Skeletal muscle tissue (tissue), 4 donors: Measurements from ENCODE around the gene NUDT1. TPM values are rescaled to one million over a fixed set of nuclear protein-coding genes. Genes with fewer than 3 reads are reported as not detected.

Source experiments
- H3K27ac ChIP-seq: one replicate; pipeline ENCODE4 v1.7.0; 2013; ENCODE audit warnings: mild to moderate bottlenecking, low read depth, low read length, inconsistent platforms
- H3K27me3 ChIP-seq, 3 donors: one replicate each; pipeline ENCODE4 v1.7.0; 2013; ENCODE audit warnings: low read length in 3 of 3; ENCODE audit not compliant: control insufficient read depth in 3 of 3, insufficient read depth in 3 of 3
- H3K36me3 ChIP-seq, 3 donors: one replicate each; pipeline ENCODE4 v1.7.0; 2013; ENCODE audit warnings: low read length in 3 of 3; ENCODE audit not compliant: control insufficient read depth in 3 of 3, insufficient read depth in 3 of 3
- H3K4me1 ChIP-seq, 3 donors: one replicate each; pipeline ENCODE4 v1.7.0; 2013; ENCODE audit warnings: low read length in 3 of 3, mild to moderate bottlenecking in 3 of 3; ENCODE audit not compliant: control insufficient read depth in 3 of 3, insufficient read depth in 3 of 3
- H3K4me3 ChIP-seq, 3 donors: one replicate each; pipeline ENCODE4 v1.7.0; 2013; ENCODE audit warnings: low read length in 3 of 3
- H3K9ac ChIP-seq, 3 donors: one replicate each; pipeline ENCODE4 v1.7.0; 2013; ENCODE audit warnings: low read length in 3 of 3, mild to moderate bottlenecking in 3 of 3, moderate library complexity in 2 of 3, low read depth in 1 of 3
- H3K9me3 ChIP-seq, 3 donors: one replicate each; pipeline ENCODE4 v1.7.0; 2013; ENCODE audit warnings: low read length in 3 of 3; ENCODE audit not compliant: control insufficient read depth in 3 of 3
- total RNA-seq: library from RNA; depleted of rRNA; stranded (reverse); fragments of >200 nt; gene quantifications from one replicate; pipeline ENCODE4 v1.2.3, GENCODE V29; 2014
- donor health status: Osteomylitis.

The NUDT1 gene
- total RNA-seq, 1 donor from 2014 or later = 20.9 TPM

GRCh38 chr7:2245883-2246675 is 4.1 kb downstream of the NUDT1 start:
- Histone ChIP-seq H3K4me3 (no peak overlapping the region), H3K27ac (no peak overlapping the region), H3K36me3 (no peaks in the 10 kb centered on the region), H3K4me1 (peaks cover 14 to 17% (median 16%) of the 10 kb centered on the region in 3 donors), H3K9me3 (no peaks in the 10 kb centered on the region), H3K9ac (no peak overlapping the region), H3K27me3 (no peaks in the 10 kb centered on the region)

GRCh38 chr7:2247141-2247995 is 5.3 kb downstream of the NUDT1 start:
- Histone ChIP-seq H3K27me3 (no peaks in the 10 kb centered on the region), H3K36me3 (no peaks in the 10 kb centered on the region), H3K9me3 (no peaks in the 10 kb centered on the region), H3K27ac (no peak overlapping the region), H3K4me3 (no peak overlapping the region), H3K4me1 (peaks cover 10 to 13% (median 12%) of the 10 kb centered on the region in 3 donors), H3K9ac (no peak overlapping the region)

GRCh38 chr7:2248984-2249694 is 7.1 kb downstream of the NUDT1 start:
- Histone ChIP-seq H3K27me3 (no peaks in the 10 kb centered on the region), H3K9ac (peak overlapping the region; percentile 1 to 45 (median 16)), H3K27ac (peak overlapping the region; percentile 47), H3K36me3 (peaks cover 0 to 5% (median 0%) of the 10 kb centered on the region in 3 donors), H3K9me3 (no peaks in the 10 kb centered on the region), H3K4me1 (peaks cover 4 to 7% (median 5%) of the 10 kb centered on the region in 3 donors), H3K4me3 (peak overlapping the region in 1 of 3 donors; percentile 22)

GRCh38 chr7:2249744-2250323 is 7.8 kb downstream of the NUDT1 start:
- Histone ChIP-seq H3K4me1 (peaks cover 4 to 7% (median 5%) of the 10 kb centered on the region in 3 donors), H3K36me3 (peaks cover 3 to 6% (median 5%) of the 10 kb centered on the region in 3 donors), H3K27me3 (no peaks in the 10 kb centered on the region), H3K27ac (peak overlapping the region; percentile 47), H3K9me3 (no peaks in the 10 kb centered on the region), H3K4me3 (no peak overlapping the region), H3K9ac (no peak overlapping the region)

- no peak overlapping the region for H3K4me3 ChIP-seq
- H3K9ac ChIP-seq = no peak overlapping the region
- H3K27me3 ChIP-seq = no peaks in the 10 kb centered on the region
- peaks cover 4 to 7% (median 5%) of the 10 kb centered on the region in 3 donors for H3K4me1 ChIP-seq
- H3K27ac ChIP-seq = no peak overlapping the region
- peaks cover 4 to 15% (median 8%) of the 10 kb centered on the region in 3 donors for H3K36me3 ChIP-seq
- no peaks in the 10 kb centered on the region for H3K9me3 ChIP-seq
Observed at GRCh38 chr7:2251381-2251780, 9.4 kb downstream of the NUDT1 start.

GRCh38 chr7:2251841-2252771 is 10.1 kb downstream of the NUDT1 start:
- H3K4me3 ChIP-seq = no peak overlapping the region
- H3K27ac ChIP-seq = no peak overlapping the region
- peaks cover 4 to 7% (median 5%) of the 10 kb centered on the region in 3 donors for H3K4me1 ChIP-seq
- peaks cover 8 to 18% (median 8%) of the 10 kb centered on the region in 3 donors for H3K36me3 ChIP-seq
- no peak overlapping the region for H3K9ac ChIP-seq
- H3K27me3 ChIP-seq = no peaks in the 10 kb centered on the region
- no peaks in the 10 kb centered on the region for H3K9me3 ChIP-seq

- no peak overlapping the region for H3K4me3 ChIP-seq
- no peaks in the 10 kb centered on the region for H3K9me3 ChIP-seq
- H3K9ac ChIP-seq = no peak overlapping the region
- no peak overlapping the region for H3K27ac ChIP-seq
- peaks cover 8 to 18% (median 8%) of the 10 kb centered on the region in 3 donors for H3K36me3 ChIP-seq
- peaks cover 4 to 7% (median 5%) of the 10 kb centered on the region in 3 donors for H3K4me1 ChIP-seq
- no peaks in the 10 kb centered on the region for H3K27me3 ChIP-seq
Observed at GRCh38 chr7:2253021-2253420, 11.0 kb downstream of the NUDT1 start.

- H3K4me3 ChIP-seq = no peak overlapping the region
- H3K9ac ChIP-seq = no peak overlapping the region
- peaks cover 8 to 18% (median 8%) of the 10 kb centered on the region in 3 donors for H3K36me3 ChIP-seq
- H3K27me3 ChIP-seq = no peaks in the 10 kb centered on the region
- H3K9me3 ChIP-seq = no peaks in the 10 kb centered on the region
- H3K4me1 ChIP-seq = peaks cover 3 to 7% (median 3%) of the 10 kb centered on the region in 3 donors
- H3K27ac ChIP-seq = no peak overlapping the region
Observed at GRCh38 chr7:2253525-2254244, 11.7 kb downstream of the NUDT1 start.
